ENCODE measurements around the gene CERKL. TPM values are rescaled to one million over a fixed set of nuclear protein-coding genes. Genes with fewer than 3 reads are reported as not detected.

Gene CERKL
- total and polyA plus RNA-seq, 9 of the 15 experiments (the other 6 are each of a cell fraction or from before 2014, with no cell fraction given) = 0.04 to 0.08 TPM; not detected in 7

DNA sequence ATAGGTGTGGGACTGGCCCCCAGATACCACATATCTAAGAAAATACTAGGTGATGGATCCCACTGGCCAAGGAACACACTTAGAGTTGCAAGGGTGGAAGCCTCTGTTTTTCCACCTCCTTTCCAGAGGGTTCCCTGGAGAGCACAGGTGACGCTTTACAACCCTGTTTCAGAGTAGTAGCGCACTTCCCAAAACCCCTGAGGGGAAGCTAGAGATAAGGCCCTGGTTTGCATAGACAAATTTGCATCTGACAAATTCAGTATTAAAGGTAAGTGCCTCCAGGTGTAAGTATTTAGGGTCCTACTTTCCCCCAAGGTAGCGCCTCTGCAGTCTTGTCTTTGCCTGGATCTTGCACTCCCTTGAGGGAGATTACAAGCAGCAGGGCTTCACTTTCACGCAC lies 474 bp upstream of the CERKL start (continued):
- TF ChIP-seq, protein P1, sequence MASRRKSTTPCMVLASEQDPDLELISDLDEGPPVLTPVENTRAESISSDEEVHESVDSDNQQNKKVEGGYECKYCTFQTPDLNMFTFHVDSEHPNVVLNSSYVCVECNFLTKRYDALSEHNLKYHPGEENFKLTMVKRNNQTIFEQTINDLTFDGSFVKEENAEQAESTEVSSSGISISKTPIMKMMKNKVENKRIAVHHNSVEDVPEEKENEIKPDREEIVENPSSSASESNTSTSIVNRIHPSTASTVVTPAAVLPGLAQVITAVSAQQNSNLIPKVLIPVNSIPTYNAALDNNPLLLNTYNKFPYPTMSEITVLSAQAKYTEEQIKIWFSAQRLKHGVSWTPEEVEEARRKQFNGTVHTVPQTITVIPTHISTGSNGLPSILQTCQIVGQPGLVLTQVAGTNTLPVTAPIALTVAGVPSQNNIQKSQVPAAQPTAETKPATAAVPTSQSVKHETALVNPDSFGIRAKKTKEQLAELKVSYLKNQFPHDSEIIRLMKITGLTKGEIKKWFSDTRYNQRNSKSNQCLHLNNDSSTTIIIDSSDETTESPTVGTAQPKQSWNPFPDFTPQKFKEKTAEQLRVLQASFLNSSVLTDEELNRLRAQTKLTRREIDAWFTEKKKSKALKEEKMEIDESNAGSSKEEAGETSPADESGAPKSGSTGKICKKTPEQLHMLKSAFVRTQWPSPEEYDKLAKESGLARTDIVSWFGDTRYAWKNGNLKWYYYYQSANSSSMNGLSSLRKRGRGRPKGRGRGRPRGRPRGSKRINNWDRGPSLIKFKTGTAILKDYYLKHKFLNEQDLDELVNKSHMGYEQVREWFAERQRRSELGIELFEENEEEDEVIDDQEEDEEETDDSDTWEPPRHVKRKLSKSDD (conservative IDR thresholded peaks at IDR 0.05; ENCODE audit: low read length) = no peak
- no peak for TF ChIP-seq HNRNPLL (IDR thresholded peaks at IDR 0.05; ENCODE audit: low read depth, low read length, poor library complexity, severe bottlenecking)
- no peak for TF ChIP-seq PHF21A (IDR thresholded peaks at IDR 0.05; ENCODE audit: borderline replicate concordance, low read depth)
- TF ChIP-seq RB1 (IDR thresholded peaks at IDR 0.05; ENCODE audit: low read depth) = no peak
- TF ChIP-seq, protein P2, sequence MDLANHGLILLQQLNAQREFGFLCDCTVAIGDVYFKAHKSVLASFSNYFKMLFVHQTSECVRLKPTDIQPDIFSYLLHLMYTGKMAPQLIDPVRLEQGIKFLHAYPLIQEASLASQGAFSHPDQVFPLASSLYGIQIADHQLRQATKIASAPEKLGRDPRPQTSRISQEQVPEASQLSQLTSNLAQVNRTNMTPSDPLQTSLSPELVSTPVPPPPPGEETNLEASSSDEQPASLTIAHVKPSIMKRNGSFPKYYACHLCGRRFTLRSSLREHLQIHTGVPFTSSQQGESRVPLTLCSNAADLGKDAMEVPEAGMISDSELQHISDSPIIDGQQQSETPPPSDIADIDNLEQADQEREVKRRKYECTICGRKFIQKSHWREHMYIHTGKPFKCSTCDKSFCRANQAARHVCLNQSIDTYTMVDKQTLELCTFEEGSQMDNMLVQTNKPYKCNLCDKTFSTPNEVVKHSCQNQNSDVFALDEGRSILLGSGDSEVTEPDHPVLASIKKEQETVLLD (IDR thresholded peaks at IDR 0.05) = no peak

DNA sequence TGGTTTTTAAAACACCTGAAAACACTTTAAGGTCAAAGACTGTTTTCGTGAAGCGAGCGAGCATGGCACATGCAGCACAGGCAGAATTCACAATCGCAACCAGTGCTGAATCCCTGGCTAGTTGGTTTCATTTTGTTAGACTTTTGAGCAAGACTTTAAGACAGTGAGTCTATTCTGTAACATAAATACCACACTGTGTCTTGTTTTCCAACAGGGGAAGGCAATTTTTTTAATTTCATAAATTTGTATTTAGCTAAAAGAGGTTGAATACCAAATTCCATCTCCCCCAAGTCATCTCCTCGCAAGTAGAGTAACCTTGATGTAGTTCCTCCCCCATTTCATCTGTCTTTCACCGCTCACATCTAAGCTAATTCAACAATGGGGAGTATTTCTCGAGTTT lies 1.4 kb downstream of the CERKL start:
- H3K4me1 ChIP-seq (replicated peaks in 1 of 2; ENCODE audit: control insufficient read depth in 2 of 2, insufficient read depth in 2 of 2, low read length in 2 of 2) = peaks cover 0 to 8% of the 10 kb centered on the region in 2 experiments; a peak in 1 of 5 replicates
- H2AFZ ChIP-seq (ENCODE audit: low read depth, low read length) = no peak overlapping the region
- no peak for FAIRE-seq
- BruUV-seq (replicated peaks) = no TSS peak
- in situ Hi-C loops (cut with MboI) (no loop called here), intact Hi-C loops (cut with micrococcal nuclease) (no loop called here)
- no peaks in the 10 kb centered on the region for H3K9me3 ChIP-seq (replicated peaks; ENCODE audit: control insufficient read depth, insufficient read depth, low read depth, low read length)
- peaks cover 0 to 10% of the 10 kb centered on the region in 2 experiments; a peak in 2 of 5 replicates for H3K27me3 ChIP-seq (ENCODE audit: control insufficient read depth in 2 of 2, insufficient read depth in 2 of 2, low read length in 2 of 2)
- H3K4me2 ChIP-seq (ENCODE audit: insufficient read depth, low read length) = no peak overlapping the region
- no peak overlapping the region for H3K9ac ChIP-seq (ENCODE audit: insufficient read depth in 1 of 2, low read depth in 2 of 2, low read length in 2 of 2)
- no peak overlapping the region for H3K4me3 ChIP-seq
- H3K9me1 ChIP-seq (ENCODE audit: control insufficient read depth, insufficient read depth, low read length) = no peaks in the 10 kb centered on the region
- TF ChIP-seq SMARCE1 (IDR thresholded peaks at IDR 0.05) (no peak), SRSF3 (IDR thresholded peaks at IDR 0.05; ENCODE audit: insufficient read depth, low read length) (no peak)
- TF ChIP-seq, protein P3, sequence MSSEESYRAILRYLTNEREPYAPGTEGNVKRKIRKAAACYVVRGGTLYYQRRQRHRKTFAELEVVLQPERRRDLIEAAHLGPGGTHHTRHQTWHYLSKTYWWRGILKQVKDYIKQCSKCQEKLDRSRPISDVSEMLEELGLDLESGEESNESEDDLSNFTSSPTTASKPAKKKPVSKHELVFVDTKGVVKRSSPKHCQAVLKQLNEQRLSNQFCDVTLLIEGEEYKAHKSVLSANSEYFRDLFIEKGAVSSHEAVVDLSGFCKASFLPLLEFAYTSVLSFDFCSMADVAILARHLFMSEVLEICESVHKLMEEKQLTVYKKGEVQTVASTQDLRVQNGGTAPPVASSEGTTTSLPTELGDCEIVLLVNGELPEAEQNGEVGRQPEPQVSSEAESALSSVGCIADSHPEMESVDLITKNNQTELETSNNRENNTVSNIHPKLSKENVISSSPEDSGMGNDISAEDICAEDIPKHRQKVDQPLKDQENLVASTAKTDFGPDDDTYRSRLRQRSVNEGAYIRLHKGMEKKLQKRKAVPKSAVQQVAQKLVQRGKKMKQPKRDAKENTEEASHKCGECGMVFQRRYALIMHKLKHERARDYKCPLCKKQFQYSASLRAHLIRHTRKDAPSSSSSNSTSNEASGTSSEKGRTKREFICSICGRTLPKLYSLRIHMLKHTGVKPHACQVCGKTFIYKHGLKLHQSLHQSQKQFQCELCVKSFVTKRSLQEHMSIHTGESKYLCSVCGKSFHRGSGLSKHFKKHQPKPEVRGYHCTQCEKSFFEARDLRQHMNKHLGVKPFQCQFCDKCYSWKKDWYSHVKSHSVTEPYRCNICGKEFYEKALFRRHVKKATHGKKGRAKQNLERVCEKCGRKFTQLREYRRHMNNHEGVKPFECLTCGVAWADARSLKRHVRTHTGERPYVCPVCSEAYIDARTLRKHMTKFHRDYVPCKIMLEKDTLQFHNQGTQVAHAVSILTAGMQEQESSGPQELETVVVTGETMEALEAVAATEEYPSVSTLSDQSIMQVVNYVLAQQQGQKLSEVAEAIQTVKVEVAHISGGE (CRISPR knock-in tag; IDR thresholded peaks at IDR 0.05) = no peak
- no peak for ATAC-seq
- 0% methylated on average over 7 of the region's 7 CpGs for WGBS (ENCODE audit: insufficient coverage, low coverage, missing lambda C conversion rate)
- ChIA-PET CTCF (ENCODE audit: low intra/inter-chr PET ratio) (no interaction called here), POLR2A (no interaction called here)
- no peaks in the 10 kb centered on the region for H4K20me1 ChIP-seq (replicated peaks; ENCODE audit: control insufficient read depth, insufficient read depth, low read length)
- no peaks in the 10 kb centered on the region for H3K36me3 ChIP-seq (ENCODE audit: control insufficient read depth, insufficient read depth, low read length)
- H3K27ac ChIP-seq (ENCODE audit: extremely low read depth, low read depth, low read length) = no peak overlapping the region
- DNase-seq (ENCODE audit: extremely low read depth in 1 of 4, low spot score in 3 of 4) = no peak
- H3K79me2 ChIP-seq (ENCODE audit: control insufficient read depth, insufficient read depth, low read length) = no peaks in the 10 kb centered on the region

Measured in K562 (cell line).